Esophagus muscularis mucosa (tissue), 3 donors: ENCODE measurements around the gene FUNDC1.

Experiments used
- POLR2A ChIP-seq: fragments of 450-650 bp; IDR thresholded peaks from one replicate; pipeline ENCODE4 v1.6.1; 2017; ENCODE audit warnings: antibody characterized with exemption, moderate library complexity, mild to moderate bottlenecking, low read depth
- TF ChIP-seq, protein P1 (sequence below), 3 experiments: fragments of 200-600 bp in 2 of 3; fragments of 450-650 bp in 1 of 3; sonication (generic) in 2 of 3; IDR thresholded peaks; one replicate each; pipeline ENCODE4 v1.5.1; 2017 to 2019; ENCODE audit warnings: antibody characterized with exemption in 3 of 3, mild to moderate bottlenecking in 2 of 3, moderate library complexity in 1 of 3

DNA sequence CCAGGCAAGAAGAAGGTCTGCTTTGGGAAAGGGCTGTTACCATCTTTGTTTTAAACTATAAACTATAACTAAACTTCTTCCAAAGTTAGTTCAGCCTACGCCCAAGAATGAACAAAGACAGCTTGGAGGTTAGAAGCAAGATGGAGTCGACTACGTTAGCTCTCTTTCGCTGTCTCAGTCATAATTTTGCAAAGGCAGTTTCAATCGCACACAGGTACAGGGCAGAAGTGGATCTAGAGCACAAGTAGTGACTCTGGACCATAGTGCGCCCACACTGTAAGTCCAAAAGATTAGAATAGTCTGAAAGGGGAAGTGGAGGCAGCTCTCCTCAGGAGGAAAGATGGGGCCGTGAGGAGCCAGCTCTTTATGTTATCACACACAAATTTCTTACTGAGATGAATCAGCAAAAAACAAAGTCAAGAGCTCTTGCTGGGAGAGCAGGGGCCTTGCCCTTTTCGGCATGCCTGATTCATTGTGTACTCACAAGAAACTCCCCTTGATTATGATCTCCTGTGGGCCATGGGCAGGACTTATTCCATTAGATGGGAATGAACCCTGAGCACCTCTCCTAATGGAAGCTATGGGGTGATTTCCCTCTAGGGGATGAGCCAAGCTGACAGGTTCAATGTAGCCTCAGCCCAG, 58.6 kb downstream of the FUNDC1 start:
- no peak for TF ChIP-seq POLR2A
- TF ChIP-seq, protein P1, sequence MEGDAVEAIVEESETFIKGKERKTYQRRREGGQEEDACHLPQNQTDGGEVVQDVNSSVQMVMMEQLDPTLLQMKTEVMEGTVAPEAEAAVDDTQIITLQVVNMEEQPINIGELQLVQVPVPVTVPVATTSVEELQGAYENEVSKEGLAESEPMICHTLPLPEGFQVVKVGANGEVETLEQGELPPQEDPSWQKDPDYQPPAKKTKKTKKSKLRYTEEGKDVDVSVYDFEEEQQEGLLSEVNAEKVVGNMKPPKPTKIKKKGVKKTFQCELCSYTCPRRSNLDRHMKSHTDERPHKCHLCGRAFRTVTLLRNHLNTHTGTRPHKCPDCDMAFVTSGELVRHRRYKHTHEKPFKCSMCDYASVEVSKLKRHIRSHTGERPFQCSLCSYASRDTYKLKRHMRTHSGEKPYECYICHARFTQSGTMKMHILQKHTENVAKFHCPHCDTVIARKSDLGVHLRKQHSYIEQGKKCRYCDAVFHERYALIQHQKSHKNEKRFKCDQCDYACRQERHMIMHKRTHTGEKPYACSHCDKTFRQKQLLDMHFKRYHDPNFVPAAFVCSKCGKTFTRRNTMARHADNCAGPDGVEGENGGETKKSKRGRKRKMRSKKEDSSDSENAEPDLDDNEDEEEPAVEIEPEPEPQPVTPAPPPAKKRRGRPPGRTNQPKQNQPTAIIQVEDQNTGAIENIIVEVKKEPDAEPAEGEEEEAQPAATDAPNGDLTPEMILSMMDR (IDR thresholded peaks at IDR 0.05), result no peak
